Left lung (tissue), 10 donors: ENCODE measurements around the gene GDI2. TPM values are rescaled to one million over a fixed set of nuclear protein-coding genes. Genes with fewer than 3 reads are reported as not detected.

Source experiments
- ATAC-seq: fragments of 200-7000 bp; cut with Tn5 transposase; one replicate; pipeline ENCODE4 v1.9.1; 2020; ENCODE audit warnings: moderate library complexity
- DNase-seq, 4 donors: peaks; one replicate each; pipeline ENCODE4 v3.0.0-alpha.2; 2013 to 2020
- H3K27ac ChIP-seq, 2 donors: fragments of 200-600 bp; sonication (generic) in 1 of 2; one replicate each; pipeline versions ENCODE4 v1.5.0 to v1.8.0; 2020 to 2021
- H3K27me3 ChIP-seq, 2 donors: fragments of 200-600 bp; sonication (generic) in 1 of 2; one replicate each; pipeline versions ENCODE4 v1.5.0 to v1.8.0; 2020 to 2021
- H3K36me3 ChIP-seq, 2 donors: fragments of 200-600 bp; sonication (generic) in 1 of 2; one replicate each; pipeline versions ENCODE4 v1.5.0 to v1.8.0; 2020 to 2021
- H3K4me1 ChIP-seq, 2 donors: fragments of 200-600 bp; one replicate each; pipeline ENCODE4 v1.8.0; 2021
- H3K4me3 ChIP-seq, 2 donors: fragments of 200-600 bp; sonication (generic) in 1 of 2; one replicate each; pipeline versions ENCODE4 v1.5.0 to v1.8.0; 2020 to 2021; ENCODE audit warnings: mild to moderate bottlenecking in 1 of 2
- H3K9me3 ChIP-seq, 2 donors: fragments of 200-600 bp; sonication (generic) in 1 of 2; one replicate each; pipeline versions ENCODE4 v1.5.0 to v1.8.0; 2020 to 2021
- CTCF ChIP-seq, 2 donors: fragments of 200-600 bp; sonication (generic) in 1 of 2; IDR thresholded peaks; one replicate each; pipeline versions ENCODE4 v1.5.0 to v1.8.0; 2021; ENCODE audit warnings: antibody characterized with exemption in 2 of 2
- intact Hi-C, 2 donors: fragments of 100-400 bp; cut with DNase I; formaldehyde crosslinking; loops; one replicate each; pipeline versions ENCODE4 v1.11.2 to v1.14.2; 2022
- polyA plus RNA-seq, 6 donors: library from polyadenylated mRNA; unstranded; fragments of 120-200 nt; gene quantifications; one replicate each; pipeline ENCODE4 v1.2.1, GENCODE V29; 2013; ENCODE audit not compliant: insufficient read length in 6 of 6
- total RNA-seq, 2 donors: library from RNA; stranded (reverse); fragmentation: NEBNext Ultra II Directional; extraction: Animal tissue kit (Norgen Biotek cat#: 25700); gene quantifications; one replicate each; pipeline ENCODE4 v1.2.1, GENCODE V29; 2021
- donor health status: DM: no; HTN: yes; CAD: no.
- donor health status: DM: no; HTN: no; CAD: no.

Gene GDI2
- total and polyA plus RNA-seq, 8 donors: 196 to 304 (median 252) TPM

GRCh38 chr10:5737352-5737751 lies 75.9 kb downstream of the GDI2 start:
- ATAC-seq (no peak), DNase-seq (no peak)
- Histone ChIP-seq H3K4me3 (no peak overlapping the region), H3K27ac (no peak overlapping the region), H3K27me3 (no peaks in the 10 kb centered on the region), H3K4me1 (no peaks in the 10 kb centered on the region), H3K9me3 (no peaks in the 10 kb centered on the region), H3K36me3 (peaks cover 0 to 62% of the 10 kb centered on the region in 2 donors)
- no peak for TF ChIP-seq CTCF (IDR thresholded peaks at IDR 0.05)
- intact Hi-C loops: no loop called here

DNA sequence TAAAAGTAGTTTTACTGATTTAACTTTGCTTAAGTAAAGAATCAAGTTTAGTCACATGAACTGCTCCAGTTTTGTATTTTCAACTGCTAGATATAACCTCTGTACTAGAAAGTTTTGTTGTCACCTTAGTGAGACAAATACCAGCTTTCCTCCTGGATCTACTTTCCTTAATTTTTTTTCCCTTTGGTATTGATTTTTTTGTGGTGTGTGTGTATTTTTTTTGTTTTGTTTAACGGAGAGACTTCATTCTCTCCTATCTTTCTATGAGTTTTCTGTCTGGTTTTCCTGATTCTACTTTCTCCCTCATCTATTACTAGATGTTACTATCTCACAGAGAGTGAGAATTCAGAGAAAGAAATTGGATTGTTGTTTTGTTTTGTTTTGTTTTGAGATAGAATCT lies 76.6 kb downstream of the GDI2 start:
- ATAC-seq (no peak), DNase-seq (no peak)
- Histone ChIP-seq H3K36me3 (peaks cover 0 to 62% of the 10 kb centered on the region in 2 donors), H3K27me3 (no peaks in the 10 kb centered on the region), H3K9me3 (no peaks in the 10 kb centered on the region), H3K4me1 (no peaks in the 10 kb centered on the region), H3K4me3 (no peak overlapping the region), H3K27ac (no peak overlapping the region)
- intact Hi-C loops: no loop called here
- TF ChIP-seq CTCF (IDR thresholded peaks at IDR 0.05): no peak

DNA sequence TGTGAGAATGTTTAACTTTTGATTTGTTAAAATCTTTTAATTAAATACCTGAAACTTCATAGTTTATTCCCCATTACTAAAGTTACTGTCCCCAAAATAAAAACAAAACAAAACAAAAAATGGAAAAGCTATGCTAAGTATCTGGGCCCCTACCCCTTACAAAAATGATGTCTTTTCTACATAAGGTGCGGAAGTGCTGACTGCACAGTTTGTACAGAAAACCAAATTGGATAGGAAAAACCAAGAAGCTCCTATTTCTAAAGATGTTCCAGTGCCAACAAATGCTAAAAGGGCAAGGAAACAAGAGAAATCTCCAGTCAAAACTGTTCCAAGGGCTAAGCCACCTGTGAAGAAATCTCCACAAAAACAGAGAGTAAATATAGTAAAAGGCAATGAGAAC lies 78.1 kb downstream of the GDI2 start:
- intact Hi-C loops: no loop called here
- no peaks in the 10 kb centered on the region for H3K27me3 ChIP-seq
- TF ChIP-seq CTCF (IDR thresholded peaks at IDR 0.05): no peak
- no peaks in the 10 kb centered on the region for H3K4me1 ChIP-seq
- H3K4me3 ChIP-seq: no peak overlapping the region
- ATAC-seq (no peak), DNase-seq (no peak)
- peaks cover 0 to 61% of the 10 kb centered on the region in 2 donors for H3K36me3 ChIP-seq
- H3K27ac ChIP-seq: no peak overlapping the region
- no peaks in the 10 kb centered on the region for H3K9me3 ChIP-seq

DNA sequence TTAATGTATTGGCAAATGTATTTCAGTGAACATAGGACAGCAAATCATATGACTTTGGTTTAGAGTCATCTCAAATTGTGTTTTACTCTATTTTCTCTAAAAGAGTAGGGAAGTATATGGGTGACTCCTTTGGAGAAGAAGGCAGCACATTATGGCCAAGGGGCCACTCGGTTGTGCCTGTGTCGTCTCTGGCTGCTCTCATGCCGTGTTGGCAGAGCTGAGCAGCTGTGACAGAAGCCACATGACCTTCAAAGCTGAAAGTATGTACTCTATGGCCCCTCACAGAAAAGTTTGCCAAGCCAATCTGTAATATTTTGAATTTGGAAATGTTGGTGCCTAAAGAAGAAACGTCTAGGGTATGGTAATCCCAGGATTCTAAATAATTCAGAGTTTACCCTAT lies 81.1 kb downstream of the GDI2 start:
- ATAC-seq (no peak), DNase-seq (no peak)
- Histone ChIP-seq H3K4me1 (no peaks in the 10 kb centered on the region), H3K9me3 (no peaks in the 10 kb centered on the region), H3K4me3 (no peak overlapping the region), H3K36me3 (peaks cover 0 to 73% of the 10 kb centered on the region in 2 donors), H3K27ac (no peak overlapping the region), H3K27me3 (no peaks in the 10 kb centered on the region)
- TF ChIP-seq CTCF (IDR thresholded peaks at IDR 0.05): no peak
- intact Hi-C loops: no loop called here

- H3K27ac ChIP-seq: no peak overlapping the region
- H3K9me3 ChIP-seq: no peaks in the 10 kb centered on the region
- DNase-seq (no peak), ATAC-seq (no peak)
- peaks cover 0 to 73% of the 10 kb centered on the region in 2 donors for H3K36me3 ChIP-seq
- TF ChIP-seq CTCF (IDR thresholded peaks at IDR 0.05): no peak
- intact Hi-C loops: no loop called here
- H3K4me3 ChIP-seq: no peak overlapping the region
- H3K27me3 ChIP-seq: no peaks in the 10 kb centered on the region
- no peaks in the 10 kb centered on the region for H3K4me1 ChIP-seq
These were observed 81.7 kb downstream of the GDI2 start for GRCh38 chr10:5731559-5731958.
